Ascending aorta (tissue), 2 donors: ENCODE data around the gene ZNG1A. TPM values are rescaled to one million over a fixed set of nuclear protein-coding genes. Genes with fewer than 3 reads are reported as not detected.
"Not testable (repeated sequence)": the region's sequence is repeated elsewhere in the genome, so short reads cannot be mapped to it uniquely, and the experiment has no call there.

Experiments
- DNase-seq, 2 donors: peaks; one replicate each; pipeline ENCODE4 v3.0.0-alpha.2; 2019; ENCODE audit warnings: low spot score in 2 of 2
- H3K27ac ChIP-seq, 2 donors: fragments of 200-600 bp; sonication (generic); one replicate each; pipeline ENCODE4 v1.5.1; 2016 to 2017; ENCODE audit warnings: mild to moderate bottlenecking in 1 of 2
- H3K27me3 ChIP-seq: fragments of 200-600 bp; sonication (generic); one replicate; pipeline ENCODE4 v1.5.1; 2017
- H3K36me3 ChIP-seq, 2 donors: fragments of 200-600 bp; sonication (generic); one replicate each; pipeline ENCODE4 v1.5.1; 2016
- H3K4me1 ChIP-seq, 2 donors: fragments of 200-600 bp; sonication (generic); one replicate each; pipeline ENCODE4 v1.5.1; 2016 to 2017; ENCODE audit warnings: mild to moderate bottlenecking in 1 of 2
- H3K4me3 ChIP-seq, 2 donors: fragments of 200-600 bp; sonication (generic); one replicate each; pipeline ENCODE4 v1.5.1; 2016 to 2017; ENCODE audit warnings: mild to moderate bottlenecking in 1 of 2
- H3K9me3 ChIP-seq, 2 donors: fragments of 200-600 bp; sonication (generic); one replicate each; pipeline ENCODE4 v1.5.1; 2016
- CTCF ChIP-seq, 3 experiments: fragments of 200-600 bp in 2 of 3; fragments of 450-650 bp in 1 of 3; sonication (generic) in 2 of 3; IDR thresholded peaks; one replicate each; pipeline ENCODE4 v1.5.1; 2016 to 2019; ENCODE audit warnings: antibody characterized with exemption in 3 of 3, mild to moderate bottlenecking in 1 of 3, moderate library complexity in 1 of 3
- intact Hi-C: fragments of 100-400 bp; cut with DNase I; formaldehyde crosslinking; loops from one replicate; pipeline ENCODE4 v1.15.1; 2023
- total RNA-seq: library from RNA; depleted of rRNA; stranded (reverse); fragments of >200 nt; gene quantifications from one replicate; pipeline ENCODE4 v1.1.0, GENCODE V29; 2016

ZNG1A gene
- total RNA-seq, 1 donor from 2014 or later, result 4.7 TPM

- H3K4me3 ChIP-seq, result no peak overlapping the region
- no peaks in the 10 kb centered on the region for H3K36me3 ChIP-seq
- DNase-seq, result no peak
- H3K27me3 ChIP-seq, result no peaks in the 10 kb centered on the region
- H3K4me1 ChIP-seq, result no peaks in the 10 kb centered on the region
- intact Hi-C loops, result no loop called here
- H3K27ac ChIP-seq, result no peak overlapping the region
- no peak for TF ChIP-seq CTCF (IDR thresholded peaks at IDR 0.05)
- H3K9me3 ChIP-seq, result no peaks in the 10 kb centered on the region
These were observed 27.6 kb upstream of the ZNG1A start for GRCh38 chr9:206481-206880.

- H3K4me1 ChIP-seq, H3K9me3 ChIP-seq, DNase-seq, H3K27ac ChIP-seq, H3K4me3 ChIP-seq, intact Hi-C loops, H3K27me3 ChIP-seq, H3K36me3 ChIP-seq: not testable (repeated sequence)
These were observed 20.7 kb upstream of the ZNG1A start for GRCh38 chr9:199601-200000.

- H3K4me3 ChIP-seq, result peak overlapping the region in 1 of 2 donors; percentile 69
- H3K27me3 ChIP-seq, H3K9me3 ChIP-seq, H3K4me1 ChIP-seq, H3K36me3 ChIP-seq, DNase-seq, intact Hi-C loops: not testable (repeated sequence)
- H3K27ac ChIP-seq, result peak overlapping the region; percentile 40 to 55
These were observed 573 bp downstream of the ZNG1A start for GRCh38 chr9:178140-178825.

GRCh38 chr9:169757-170156 lies 9.1 kb downstream of the ZNG1A start:
- H3K9me3 ChIP-seq, H3K4me3 ChIP-seq, H3K4me1 ChIP-seq, intact Hi-C loops, H3K27ac ChIP-seq, DNase-seq, H3K36me3 ChIP-seq, H3K27me3 ChIP-seq: not testable (repeated sequence)

- intact Hi-C loops, H3K36me3 ChIP-seq, H3K4me1 ChIP-seq, H3K4me3 ChIP-seq, H3K27me3 ChIP-seq, H3K9me3 ChIP-seq, DNase-seq, H3K27ac ChIP-seq: not testable (repeated sequence)
These were observed 19.0 kb downstream of the ZNG1A start for GRCh38 chr9:159871-160270.

GRCh38 chr9:151173-151572 lies 27.7 kb downstream of the ZNG1A start:
- H3K9me3 ChIP-seq, H3K36me3 ChIP-seq, DNase-seq, intact Hi-C loops, H3K27ac ChIP-seq, H3K4me3 ChIP-seq, H3K4me1 ChIP-seq, H3K27me3 ChIP-seq: not testable (repeated sequence)

GRCh38 chr9:139880-140279 lies 39.0 kb downstream of the ZNG1A start:
- H3K27me3 ChIP-seq, H3K27ac ChIP-seq, DNase-seq, H3K4me1 ChIP-seq, H3K4me3 ChIP-seq, H3K36me3 ChIP-seq, intact Hi-C loops, H3K9me3 ChIP-seq: not testable (repeated sequence)

- H3K27me3 ChIP-seq, result peaks cover 11% of the 10 kb centered on the region
These were observed 60.8 kb downstream of the ZNG1A start, which contains the start of gene FOXD4 for GRCh38 chr9:117995-118467. Gene FOXD4 (minus strand): TSS chr9:118417. CDS start chr9:118119, 298 bp downstream.

GRCh38 chr9:117144-117994 lies 61.5 kb downstream of the ZNG1A start:
- H3K27ac ChIP-seq, H3K36me3 ChIP-seq, DNase-seq, intact Hi-C loops, H3K4me1 ChIP-seq, H3K4me3 ChIP-seq, H3K9me3 ChIP-seq: not testable (repeated sequence)
- peaks cover 15% of the 10 kb centered on the region for H3K27me3 ChIP-seq

More at GRCh38 chr9:117995-118467, 60.8 kb downstream of the ZNG1A start, which contains the start of gene FOXD4:
- H3K27ac ChIP-seq, H3K9me3 ChIP-seq, H3K4me3 ChIP-seq, H3K36me3 ChIP-seq, DNase-seq, H3K4me1 ChIP-seq, intact Hi-C loops: not testable (repeated sequence)

- H3K36me3 ChIP-seq, DNase-seq, H3K27ac ChIP-seq, H3K4me1 ChIP-seq, intact Hi-C loops, H3K4me3 ChIP-seq, H3K9me3 ChIP-seq: not testable (repeated sequence)
- peaks cover 16% of the 10 kb centered on the region for H3K27me3 ChIP-seq
These were observed 62.4 kb downstream of the ZNG1A start for GRCh38 chr9:116239-117077.

GRCh38 chr9:115118-115451 lies 63.8 kb downstream of the ZNG1A start:
- peaks cover 16% of the 10 kb centered on the region for H3K27me3 ChIP-seq
- peak overlapping the region; percentile 54 to 55 for H3K4me3 ChIP-seq

GRCh38 chr9:114267-115117 lies 64.4 kb downstream of the ZNG1A start:
- H3K9me3 ChIP-seq, H3K27ac ChIP-seq, H3K36me3 ChIP-seq, DNase-seq, intact Hi-C loops, H3K4me1 ChIP-seq: not testable (repeated sequence)
- peak overlapping the region; percentile 54 to 55 for H3K4me3 ChIP-seq
- peaks cover 16% of the 10 kb centered on the region for H3K27me3 ChIP-seq

More at GRCh38 chr9:115118-115451, 63.8 kb downstream of the ZNG1A start:
- H3K27ac ChIP-seq, intact Hi-C loops, H3K4me1 ChIP-seq, H3K9me3 ChIP-seq, H3K36me3 ChIP-seq, DNase-seq: not testable (repeated sequence)
